Measurements from ENCODE around the gene MYH9.

Gene MYH9

GRCh38 chr22:36385491-36386350 is 2.0 kb downstream of the MYH9 start:
- peak; percentile 52 for DNase-seq

GRCh38 chr22:36384766-36385481 is 2.8 kb downstream of the MYH9 start:
- peak; percentile 43 for DNase-seq

GRCh38 chr22:36383110-36383581 is 4.6 kb downstream of the MYH9 start:
- DNase-seq = peak; percentile 70

- no peak for DNase-seq
Measured at GRCh38 chr22:36381513-36382128, 6.1 kb downstream of the MYH9 start.

GRCh38 chr22:36379593-36380361 is 8.0 kb downstream of the MYH9 start:
- no peak for DNase-seq

GRCh38 chr22:36378869-36379217 is 8.9 kb downstream of the MYH9 start:
- DNase-seq = no peak

GRCh38 chr22:36378080-36378868 is 9.5 kb downstream of the MYH9 start:
- no peak for DNase-seq

GRCh38 chr22:36377022-36377631 is 10.6 kb downstream of the MYH9 start:
- DNase-seq = no peak

GRCh38 chr22:36376265-36376664 is 11.5 kb downstream of the MYH9 start:
- no peak for DNase-seq

- DNase-seq = no peak
Measured at GRCh38 chr22:36375071-36375980, 12.4 kb downstream of the MYH9 start.

- peak; percentile 58 for DNase-seq
Measured at GRCh38 chr22:36374603-36375024, 13.2 kb downstream of the MYH9 start.

- DNase-seq = no peak
Measured at GRCh38 chr22:36373258-36373579, 14.5 kb downstream of the MYH9 start.

GRCh38 chr22:36371920-36372319 is 15.8 kb downstream of the MYH9 start:
- DNase-seq = no peak

GRCh38 chr22:36369922-36370791 is 17.6 kb downstream of the MYH9 start:
- DNase-seq = no peak

- DNase-seq = no peak
Measured at GRCh38 chr22:36369004-36369921, 18.5 kb downstream of the MYH9 start.

GRCh38 chr22:36368359-36368983 is 19.3 kb downstream of the MYH9 start:
- peak; percentile 92 for DNase-seq

- DNase-seq = no peak
Measured at GRCh38 chr22:36367479-36367878, 20.3 kb downstream of the MYH9 start.

GRCh38 chr22:36367066-36367465 is 20.7 kb downstream of the MYH9 start:
- no peak for DNase-seq
